COR-L47 (cell line): ENCODE measurements around the gene SLC22A31.
"Not testable (repeated sequence)": the region's sequence is repeated elsewhere in the genome, so short reads cannot be mapped to it uniquely, and the experiment has no call there.

Experiments used
- DNase-seq: peaks from one replicate; lab custom pipeline; 2025; lab: John Stamatoyannopoulos, UW

Gene SLC22A31

GRCh38 chr16:89200124-89200849 is at the start of gene SLC22A31:
Gene SLC22A31 (minus strand): TSS chr16:89200537. CDS start chr16:89200501, 36 bp downstream.
- DNase-seq = no peak

DNA sequence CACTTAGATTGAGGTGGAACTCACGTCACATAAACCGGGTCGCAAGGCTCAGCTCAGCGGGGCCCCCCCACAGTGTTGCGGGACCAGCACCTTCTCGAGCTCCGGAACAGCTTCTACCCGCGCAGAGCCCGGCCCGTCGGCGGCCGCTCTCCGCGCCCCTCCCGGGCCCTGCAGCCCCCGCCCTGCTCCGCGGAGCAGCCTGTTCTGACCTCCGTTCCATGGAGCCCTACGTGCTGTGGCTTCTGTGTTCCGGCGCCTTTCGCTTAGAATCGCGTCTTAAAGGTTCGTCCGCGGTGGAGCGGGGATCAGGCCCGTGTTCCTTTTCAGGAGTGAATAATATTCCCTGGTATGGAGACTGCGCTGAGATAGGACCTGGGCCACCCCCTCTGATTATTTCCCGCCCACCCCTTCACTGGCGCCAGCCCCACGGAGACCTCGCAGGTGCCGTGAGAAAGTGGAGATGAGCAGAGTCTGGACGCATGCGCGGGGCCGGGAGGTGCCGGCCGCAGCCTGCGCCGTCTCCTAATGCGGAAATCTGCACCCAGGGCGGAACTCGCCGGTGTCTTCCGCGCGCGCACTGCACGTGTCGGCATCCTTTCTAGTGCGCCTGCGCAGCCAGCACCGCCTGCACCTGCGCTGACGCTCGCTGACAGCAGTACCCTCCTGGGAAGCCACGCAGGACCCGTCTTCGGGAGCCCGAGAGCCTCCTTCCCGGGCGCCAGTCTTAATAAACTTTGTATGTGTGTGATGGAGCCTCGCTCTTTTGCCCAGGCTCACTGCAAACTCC is 48.1 kb upstream of the SLC22A31 start:
- no peak for DNase-seq

DNA sequence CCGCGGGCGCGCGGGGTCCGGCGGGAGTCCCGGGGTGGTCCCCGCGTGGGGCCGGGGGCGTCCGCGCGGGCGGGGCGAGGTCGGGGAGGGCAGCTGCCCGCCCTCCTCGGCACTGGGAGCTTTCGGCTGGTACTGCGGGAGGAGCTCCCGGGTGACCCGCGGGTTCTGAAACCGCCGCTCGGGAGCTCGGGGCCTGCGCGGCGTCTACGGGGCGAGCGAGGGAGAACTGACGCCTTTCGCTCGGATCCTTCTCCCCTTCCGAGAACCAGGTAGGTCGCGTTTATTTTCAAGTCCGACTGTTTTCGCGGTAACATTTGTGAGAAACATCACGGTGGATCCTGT is 47.4 kb upstream of the SLC22A31 start:
- DNase-seq = not testable (repeated sequence)

DNA sequence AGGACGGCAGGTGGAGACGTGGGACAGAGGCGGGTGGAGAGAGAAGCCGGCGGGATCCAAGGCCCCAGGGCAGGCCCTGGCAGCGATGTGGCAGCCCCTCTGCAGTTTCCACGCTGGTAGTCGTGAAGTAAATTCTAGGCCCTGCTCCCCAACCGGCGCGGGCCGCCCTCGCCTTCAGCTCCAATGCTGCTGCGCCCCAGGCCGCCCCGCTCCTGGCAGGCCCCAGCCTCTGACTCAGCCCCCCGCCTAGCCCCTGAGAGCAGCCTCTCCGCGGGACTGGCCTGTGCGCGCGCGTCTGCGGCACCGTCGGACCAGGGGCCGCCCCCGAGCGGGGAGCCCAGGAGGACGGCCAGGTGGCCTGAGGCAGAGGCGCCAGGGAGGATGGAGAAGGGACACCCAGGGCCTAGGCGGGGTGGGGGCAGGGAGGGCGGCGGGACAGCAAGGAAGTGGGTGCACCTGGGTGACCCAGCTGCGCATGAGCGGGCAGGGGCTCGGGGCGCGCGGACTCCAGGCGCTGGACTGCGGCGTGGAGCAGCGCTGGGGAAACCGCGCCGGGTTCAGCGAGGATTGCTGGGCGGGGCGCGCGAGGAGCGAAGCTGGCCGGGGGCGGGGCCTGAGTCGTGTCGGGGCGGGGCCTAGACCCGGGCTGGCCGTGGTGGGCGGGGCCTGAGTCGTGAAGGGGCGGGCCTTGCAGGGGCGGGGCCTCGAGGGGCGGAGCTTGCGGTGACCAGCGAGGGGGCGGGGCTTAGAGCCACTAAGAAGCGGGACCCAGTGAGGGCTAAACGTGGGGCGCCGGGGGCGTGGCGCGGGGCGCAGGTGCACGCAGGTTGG is 46.8 kb upstream of the SLC22A31 start:
- no peak for DNase-seq

DNA sequence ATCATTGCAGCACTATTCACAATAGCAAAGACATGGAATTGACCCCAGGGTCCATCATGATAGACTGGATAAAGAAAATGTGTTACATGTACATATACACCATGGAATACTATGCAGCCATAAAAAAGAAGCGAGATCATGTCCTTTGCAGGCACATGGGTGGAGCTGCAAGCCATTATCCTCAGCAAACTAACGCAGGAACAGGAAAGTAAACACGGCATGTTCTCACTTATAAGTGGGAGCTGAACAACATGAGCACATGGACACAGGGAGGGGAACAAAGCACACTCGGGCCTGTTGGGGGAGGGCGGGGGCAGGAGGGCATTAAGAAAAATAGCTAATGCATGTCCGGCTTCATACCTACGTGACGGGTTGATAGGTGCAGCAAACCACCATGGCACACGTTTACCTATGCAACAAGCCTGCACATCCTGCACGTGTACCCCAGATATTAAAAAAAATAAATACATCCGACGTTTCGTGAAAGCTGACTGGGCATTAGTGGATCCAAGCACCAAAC is 46.1 kb upstream of the SLC22A31 start:
- no peak for DNase-seq

GRCh38 chr16:89244754-89245153 is 44.4 kb upstream of the SLC22A31 start:
- DNase-seq = no peak

GRCh38 chr16:89244264-89244663 is 43.9 kb upstream of the SLC22A31 start:
- not testable (repeated sequence) for DNase-seq

- no peak for DNase-seq
These were observed 43.3 kb upstream of the SLC22A31 start for GRCh38 chr16:89243664-89244063.

- DNase-seq = no peak
These were observed 42.5 kb upstream of the SLC22A31 start for GRCh38 chr16:89242795-89243200.

DNA sequence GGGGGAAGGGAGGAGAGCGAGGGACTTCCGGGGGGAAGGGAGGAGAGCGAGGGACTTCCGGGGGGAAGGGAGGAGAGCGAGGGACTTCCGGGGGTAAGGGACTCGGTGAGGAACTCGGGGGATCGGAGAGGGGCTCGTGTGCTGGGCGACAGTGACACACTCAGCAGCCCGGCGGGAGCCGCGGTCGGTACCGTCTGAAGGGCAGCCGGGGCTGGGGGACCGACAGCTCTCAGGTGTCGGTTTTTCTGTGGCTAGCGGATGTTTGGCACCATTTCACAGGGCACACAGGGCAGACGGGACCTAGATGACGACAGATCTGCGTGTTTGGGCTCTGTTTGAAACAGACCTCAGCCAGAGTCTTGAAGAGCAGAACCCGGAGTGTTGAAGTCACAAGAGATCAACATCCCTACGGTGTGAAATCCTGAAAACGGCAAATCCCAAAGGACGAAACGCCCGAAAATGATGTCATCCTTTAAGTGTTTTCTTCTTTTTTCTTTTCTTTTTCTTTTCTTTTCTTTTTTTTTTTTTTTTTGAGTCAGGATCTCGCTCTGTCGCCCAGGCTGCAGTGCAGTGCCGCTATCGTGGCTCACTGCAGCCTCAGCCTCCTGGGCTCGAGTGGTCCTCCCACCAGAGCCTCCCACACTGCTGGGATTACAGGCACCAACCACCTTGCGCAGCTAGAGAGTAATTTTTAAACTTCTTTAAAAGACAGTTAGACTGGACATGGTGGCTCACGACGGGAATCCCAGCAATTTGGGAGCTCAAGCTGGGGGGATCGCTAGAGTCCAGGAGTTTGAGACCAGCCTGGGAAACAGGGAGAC is 41.1 kb upstream of the SLC22A31 start:
- DNase-seq = peak; percentile 47

DNA sequence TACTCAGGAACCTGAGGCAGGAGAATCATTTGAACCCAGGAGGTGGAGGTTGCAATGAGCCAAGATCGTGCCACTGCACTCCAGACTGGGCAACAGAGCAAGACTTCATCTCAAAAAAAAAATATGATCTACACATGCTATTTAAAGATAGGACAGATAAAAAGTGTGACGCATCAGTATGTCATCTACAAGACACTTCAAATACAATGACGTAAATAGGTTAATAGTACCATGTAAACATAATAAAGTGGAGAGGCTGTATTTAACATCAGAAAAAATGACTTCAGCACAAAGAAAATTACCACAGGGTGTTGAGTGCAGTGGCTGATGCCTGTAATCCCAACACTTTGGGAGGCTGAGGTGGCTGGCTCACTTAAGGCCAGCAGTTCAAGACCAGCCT is 37.4 kb upstream of the SLC22A31 start:
- DNase-seq = no peak

DNA sequence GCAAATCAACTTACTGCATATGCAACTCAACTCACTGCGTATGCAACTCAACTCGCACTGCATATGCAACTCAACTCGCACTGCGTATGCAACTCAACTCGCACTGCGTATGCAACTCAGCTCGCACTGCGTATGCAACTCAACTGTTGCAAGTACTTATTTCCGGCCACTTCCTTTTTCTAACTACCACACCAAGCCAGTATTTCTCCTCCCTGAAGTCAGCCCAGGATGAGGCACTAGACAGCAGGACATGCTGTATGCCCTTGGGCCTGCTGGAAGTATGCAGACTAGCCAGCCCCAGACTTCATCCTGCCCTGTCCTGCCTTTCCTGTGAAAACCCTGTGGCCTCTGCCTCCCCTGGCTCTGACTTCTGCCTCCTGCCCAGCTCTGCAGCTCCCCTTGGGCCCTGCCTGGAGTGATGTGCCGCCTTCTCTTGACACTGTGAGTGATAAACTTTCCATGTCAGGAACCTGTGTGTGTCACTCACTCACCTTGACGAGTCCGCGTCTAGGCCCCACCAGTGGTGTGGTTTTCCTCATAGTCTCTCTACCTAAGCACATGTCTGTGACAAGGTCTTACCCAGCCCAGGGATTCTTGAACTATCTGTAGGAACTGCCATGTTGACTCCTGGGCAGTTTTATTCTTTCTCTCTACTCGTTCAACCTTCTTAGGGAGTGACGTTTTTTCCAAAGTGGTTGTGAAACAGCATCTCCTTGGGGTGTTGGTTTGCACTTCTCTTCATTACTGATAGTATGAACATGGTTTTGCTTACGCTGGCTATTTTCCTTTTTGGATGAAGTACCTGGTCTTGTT is 33.5 kb upstream of the SLC22A31 start:
- DNase-seq = no peak

DNA sequence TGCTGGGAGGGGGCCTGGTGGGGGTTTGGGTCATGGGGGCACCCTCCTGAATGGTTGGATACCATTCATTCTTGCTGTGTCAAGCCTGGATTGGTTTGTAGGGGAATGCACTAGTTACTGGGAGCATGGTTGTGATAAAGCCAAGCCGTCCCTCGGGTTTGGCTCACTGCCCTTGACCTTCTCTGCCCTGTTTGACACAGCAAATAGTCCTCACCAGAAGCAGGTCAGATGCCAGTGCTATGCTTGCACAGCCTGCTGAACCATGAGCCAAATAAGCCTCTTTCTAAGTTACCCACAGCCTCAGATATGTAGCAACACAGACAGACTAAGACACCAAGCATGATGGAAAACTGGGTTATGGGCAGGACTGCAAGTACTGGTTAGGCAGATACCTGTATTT is 31.8 kb upstream of the SLC22A31 start:
- DNase-seq = no peak

- DNase-seq = no peak
These were observed 29.9 kb upstream of the SLC22A31 start for GRCh38 chr16:89230255-89230654.

DNA sequence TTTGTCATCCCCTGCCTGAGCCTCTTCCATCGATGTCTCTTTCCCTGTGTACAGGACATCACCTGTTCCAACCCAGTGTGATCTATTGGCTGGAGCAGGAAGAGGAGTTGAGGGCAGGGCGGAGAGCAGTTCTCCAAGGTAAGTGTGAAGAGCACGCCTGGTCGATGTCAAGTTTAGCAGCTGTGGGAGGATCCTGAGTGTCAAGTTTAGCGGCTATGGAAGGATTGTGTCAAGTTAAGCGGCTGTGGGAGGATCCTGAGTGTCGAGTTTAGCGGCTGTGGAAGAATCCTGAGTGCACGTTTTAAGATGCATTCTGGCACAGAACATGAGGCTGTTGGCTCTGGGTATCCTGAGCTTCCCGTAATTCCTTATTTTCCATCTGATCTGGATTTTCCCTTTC is 24.3 kb upstream of the SLC22A31 start:
- DNase-seq = no peak

DNA sequence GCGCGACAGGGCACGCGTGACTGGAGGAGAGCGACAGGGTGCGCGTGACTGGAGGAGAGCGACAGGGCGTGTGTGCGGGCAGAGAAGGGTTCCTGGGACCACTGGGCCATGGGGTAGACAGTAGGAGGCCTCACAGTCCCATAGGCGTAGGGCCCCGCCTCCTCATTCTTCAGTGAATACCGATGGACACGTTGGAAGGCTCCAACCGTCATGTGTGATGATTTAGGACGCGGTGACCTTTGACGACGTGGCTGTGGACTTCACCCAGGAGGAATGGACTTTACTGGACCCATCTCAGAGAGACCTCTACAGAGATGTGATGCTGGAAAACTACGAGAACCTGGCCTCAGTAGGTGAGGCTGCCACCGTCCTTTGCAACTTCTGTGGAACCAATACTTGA is 22.6 kb upstream of the SLC22A31 start:
- DNase-seq = no peak

DNA sequence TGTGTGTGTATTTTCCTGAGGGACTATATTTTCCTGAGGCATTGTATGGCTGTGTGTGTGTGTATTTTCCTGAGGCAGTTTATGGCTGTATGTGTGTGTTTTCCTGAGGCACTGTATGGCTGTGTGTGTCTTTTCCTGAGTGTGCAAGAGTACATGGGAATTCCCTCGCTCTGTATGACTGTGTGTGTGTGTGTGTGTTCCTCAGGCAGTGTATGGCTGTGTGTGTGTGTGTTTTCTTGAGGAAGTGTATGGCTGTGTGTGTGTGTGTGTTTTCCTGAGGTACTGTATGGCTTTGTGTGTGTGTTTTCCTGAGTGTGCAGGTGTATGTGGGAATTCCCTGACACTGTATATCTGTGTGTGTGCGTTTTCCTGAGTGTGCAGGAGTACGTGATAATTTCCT is 21.3 kb upstream of the SLC22A31 start:
- DNase-seq = no peak

DNA sequence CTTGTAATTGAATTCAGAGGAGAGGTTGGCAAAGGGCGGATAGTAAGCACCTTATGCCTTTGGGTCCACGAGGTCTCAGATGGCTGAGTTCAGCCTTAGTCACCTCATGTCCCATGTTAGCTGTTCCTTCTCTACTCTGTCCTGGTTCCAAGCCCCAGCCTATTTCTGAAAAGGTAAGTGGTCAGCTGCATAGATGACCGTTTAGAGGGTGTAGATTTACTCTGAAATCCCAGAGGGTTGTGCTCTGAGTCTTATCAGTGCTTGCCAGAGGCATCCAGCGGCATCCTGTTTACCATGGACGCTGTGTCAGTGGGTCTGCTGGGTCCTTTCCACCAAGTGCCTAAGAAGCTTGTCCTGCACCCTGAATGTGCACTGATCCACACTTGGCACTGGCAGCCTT is 19.0 kb upstream of the SLC22A31 start:
- DNase-seq = no peak

- DNase-seq = peak; percentile 70
These were observed 17.3 kb upstream of the SLC22A31 start, which contains the start of gene ZNF778 for GRCh38 chr16:89217388-89218191. Gene ZNF778 (plus strand): TSS chr16:89217703. CDS start chr16:89221128, 3,425 bp downstream.

DNA sequence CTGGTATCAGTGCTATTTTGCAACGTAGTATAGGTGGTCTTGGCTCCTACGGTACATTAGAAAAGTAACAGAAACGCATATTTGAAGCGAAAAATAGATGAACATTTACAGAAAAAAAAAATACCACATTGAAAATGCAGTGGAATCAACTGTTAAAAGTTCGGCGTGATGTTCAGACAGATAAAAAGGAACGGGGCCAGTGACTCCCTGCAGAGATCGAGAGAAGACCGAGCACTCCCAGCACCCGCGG is 16.7 kb upstream of the SLC22A31 start:
- no peak for DNase-seq
